ENCODE data around the gene TSC22D3.
A peak's percentile ranks its signal among the peaks of the same experiment; 100 is the strongest.

The TSC22D3 gene

GRCh38 chrX:107716118-107716684 lies 59.4 kb downstream of the TSC22D3 start:
- TF ChIP-seq CTCF (conservative IDR thresholded peaks at IDR 0.05; ENCODE audit: low read length): no peak
- H3K4me3 ChIP-seq (ENCODE audit: low read length): peak overlapping the region; percentile 73
- peak; percentile 23 for DNase-seq (ENCODE audit: low read depth)

- no peak for TF ChIP-seq CTCF (conservative IDR thresholded peaks at IDR 0.05; ENCODE audit: low read length)
- H3K4me3 ChIP-seq (ENCODE audit: low read length): peak overlapping the region; percentile 73
- DNase-seq (ENCODE audit: low read depth): peak; percentile 50
These were observed 60.1 kb downstream of the TSC22D3 start for GRCh38 chrX:107715331-107716117.

- DNase-seq (ENCODE audit: low read depth): peak; percentile 8
- TF ChIP-seq CTCF (conservative IDR thresholded peaks at IDR 0.05; ENCODE audit: low read length): peak; percentile 19
- H3K4me3 ChIP-seq (ENCODE audit: low read length): no peak overlapping the region
These were observed 61.2 kb downstream of the TSC22D3 start for GRCh38 chrX:107714206-107714891.

GRCh38 chrX:107713543-107714205 lies 61.9 kb downstream of the TSC22D3 start:
- no peak for TF ChIP-seq CTCF (conservative IDR thresholded peaks at IDR 0.05; ENCODE audit: low read length)
- H3K4me3 ChIP-seq (ENCODE audit: low read length): no peak overlapping the region
- DNase-seq (ENCODE audit: low read depth): peak; percentile 17

- no peak for DNase-seq (ENCODE audit: low read depth)
- no peak for TF ChIP-seq CTCF (conservative IDR thresholded peaks at IDR 0.05; ENCODE audit: low read length)
- H3K4me3 ChIP-seq (ENCODE audit: low read length): no peak overlapping the region
These were observed 62.4 kb downstream of the TSC22D3 start for GRCh38 chrX:107713203-107713542.

- no peak overlapping the region for H3K4me3 ChIP-seq (ENCODE audit: low read length)
- no peak for TF ChIP-seq CTCF (conservative IDR thresholded peaks at IDR 0.05; ENCODE audit: low read length)
- peak; percentile 44 for DNase-seq (ENCODE audit: low read depth)
These were observed 63.1 kb downstream of the TSC22D3 start for GRCh38 chrX:107712231-107713202.

Measured in AG10803 (cell line).